HepG2 (cell line): ENCODE measurements around the gene HOXA5. TPM values are rescaled to one million over a fixed set of nuclear protein-coding genes. Genes with fewer than 3 reads are reported as not detected.

ENCODE experiments used
- ATAC-seq: fragments of 200-7000 bp; cut with Tn5 transposase; 3 replicates; pipeline ENCODE4 v1.9.1; 2020; ENCODE audit warnings: mild to moderate bottlenecking, moderate library complexity
- BruUV-seq: library from RNA; stranded (reverse); fragments of 400-500 nt; replicated peaks from 2 replicates; lab custom pipeline; 2021; lab: Mats Ljungman, UMichigan
- CTCF ChIA-PET: fragments of 300-600 bp; formaldehyde crosslinking; extraction: SDS; loops from one replicate; lab custom pipeline; 2021; ENCODE audit warnings: low total read pairs, inconsistent platforms, low intra/inter-chr PET ratio; lab: Yijun Ruan, JAX
- POLR2A ChIA-PET: fragments of 350-600 bp; sonication (Branson Sonifier 250); formaldehyde crosslinking; loops from one replicate; lab custom pipeline; 2020; ENCODE audit warnings: antibody characterized with exemption, inconsistent platforms; lab: Yijun Ruan, JAX
- DNase-seq: peaks from one replicate; pipeline ENCODE4 v3.0.0-alpha.2; 2015; ENCODE audit warnings: low spot score
- FAIRE-seq: peaks from 3 replicates; lab custom pipeline; 2011; peaks lifted over from hg19 to GRCh38; lab: Jason Lieb, UNC
- H2AFZ ChIP-seq: one replicate; pipeline ENCODE4 v1.6.1; 2011; ENCODE audit warnings: low read length, inconsistent platforms
- H3K27ac ChIP-seq: fragments of 300-600 bp; 3 replicates; pipeline ENCODE4 v1.8.0; 2011; ENCODE audit warnings: mixed run types, mild to moderate bottlenecking, mixed read lengths, low read length, inconsistent platforms; ENCODE audit not compliant: insufficient read depth; ENCODE audit errors: extremely low read length
- H3K27me3 ChIP-seq, 2 experiments: fragments of 200-600 bp in 1 of 2; 2 replicates in 1 of 2; 3 replicates in 1 of 2; pipeline versions ENCODE4 v1.6.0 to v1.8.0; 2011; ENCODE audit warnings: low read length in 2 of 2, mild to moderate bottlenecking in 2 of 2, moderate library complexity in 2 of 2, inconsistent platforms in 1 of 2; ENCODE audit not compliant: insufficient read depth in 2 of 2, control insufficient read depth in 1 of 2
- H3K36me3 ChIP-seq, 2 experiments: fragments of 200-600 bp in 1 of 2; replicated peaks in 1 of 2; 2 replicates in 1 of 2; 3 replicates in 1 of 2; pipeline versions ENCODE4 v1.5.1 to v1.8.0; 2011; ENCODE audit warnings: low read length in 2 of 2, inconsistent platforms in 1 of 2; ENCODE audit not compliant: insufficient read depth in 2 of 2, control insufficient read depth in 1 of 2
- H3K4me1 ChIP-seq: 2 replicates; pipeline ENCODE4 v1.5.1; 2012; ENCODE audit warnings: low read length, inconsistent platforms; ENCODE audit not compliant: insufficient read depth
- H3K4me2 ChIP-seq: 2 replicates; pipeline ENCODE4 v1.6.0; 2011; ENCODE audit warnings: low read depth, low read length, inconsistent platforms
- H3K4me3 ChIP-seq, 3 experiments: fragments of 200-600 bp in 1 of 3; sonication (generic), shearing (Covaris generic) in 1 of 3; replicated peaks in 1 of 3; 2 replicates each; pipeline ENCODE4 v1.5.1; 2011 to 2016; ENCODE audit warnings: low read length in 3 of 3, inconsistent platforms in 2 of 3, low read depth in 2 of 3, mild to moderate bottlenecking in 2 of 3, control low read depth in 1 of 3, mixed read lengths in 1 of 3; ENCODE audit not compliant: insufficient read depth in 1 of 3
- H3K79me2 ChIP-seq: one replicate; pipeline ENCODE4 v1.6.1; 2011; ENCODE audit warnings: low read length, inconsistent platforms; ENCODE audit not compliant: insufficient read depth
- H3K9ac ChIP-seq: 2 replicates; pipeline ENCODE4 v1.6.0; 2011; ENCODE audit warnings: mild to moderate bottlenecking, low read depth, low read length, inconsistent platforms; ENCODE audit not compliant: insufficient read depth
- H3K9me3 ChIP-seq: 2 replicates; pipeline ENCODE4 v1.5.1; 2012; ENCODE audit warnings: mild to moderate bottlenecking, low read length
- H4K20me1 ChIP-seq: 2 replicates; pipeline ENCODE4 v1.6.0; 2011; ENCODE audit warnings: inconsistent platforms, mild to moderate bottlenecking, low read length, moderate library complexity; ENCODE audit not compliant: insufficient read depth
- DNMT1 ChIP-seq: sonication (generic); formaldehyde crosslinking; IDR thresholded peaks from 2 replicates; pipeline ENCODE4 v1.5.1; 2020; ENCODE audit warnings: mild to moderate bottlenecking, missing genetic modification reagents
- FOXJ3 ChIP-seq: sonication (generic); formaldehyde crosslinking; IDR thresholded peaks from 2 replicates; pipeline ENCODE4 v1.4.0; 2020; ENCODE audit warnings: missing genetic modification reagents, mild to moderate bottlenecking, borderline replicate concordance
- NFE2L1 ChIP-seq: sonication (generic); formaldehyde crosslinking; IDR thresholded peaks from 2 replicates; pipeline ENCODE4 v1.4.0; 2020; ENCODE audit warnings: missing genetic modification reagents, mild to moderate bottlenecking, borderline replicate concordance
- NPAS2 ChIP-seq: sonication (generic); formaldehyde crosslinking; IDR thresholded peaks from 2 replicates; pipeline ENCODE4 v1.8.0; 2022; ENCODE audit warnings: mild to moderate bottlenecking, missing genetic modification reagents, borderline replicate concordance
- TBX2 ChIP-seq: sonication (generic); formaldehyde crosslinking; IDR thresholded peaks from 2 replicates; pipeline ENCODE4 v1.5.0; 2020; ENCODE audit warnings: missing genetic modification reagents, mild to moderate bottlenecking, borderline replicate concordance
- ZFP37 ChIP-seq: sonication (generic); formaldehyde crosslinking; IDR thresholded peaks from 2 replicates; pipeline ENCODE4 v1.4.0; 2020; ENCODE audit warnings: missing genetic modification reagents, borderline replicate concordance
- ZNF589 ChIP-seq: sonication (generic); formaldehyde crosslinking; conservative IDR thresholded peaks from 2 replicates; pipeline ENCODE4 v1.8.0; 2022; ENCODE audit warnings: mild to moderate bottlenecking, moderate library complexity, missing genetic modification reagents
- ZNF616 ChIP-seq: sonication (generic); formaldehyde crosslinking; IDR thresholded peaks from 2 replicates; pipeline ENCODE4 v1.5.0; 2020; ENCODE audit warnings: low read depth, mild to moderate bottlenecking, missing genetic modification reagents
- WGBS: methylation state at CpG from one replicate; pipeline ENCODE4 v1.1.6; 2017; ENCODE audit warnings: low lambda C conversion rate; 5-methylcytosine and 5-hydroxymethylcytosine counted together
- in situ Hi-C: cut with HindIII; loops from 2 replicates; pipeline ENCODE4 v1.10.0; 2017; ENCODE audit warnings: low pct_unique_long_range_greater_than_20kb; ENCODE audit not compliant: extremely low pct_ligation_motif_present
- intact Hi-C: fragments of 100-400 bp; cut with micrococcal nuclease; formaldehyde crosslinking; loops from one replicate; pipeline ENCODE4 v1.10.0; 2022; ENCODE audit not compliant: unreplicated experiment
- polyA plus RNA-seq, 8 experiments: library from polyadenylated mRNA; depleted of rRNA in 3 of 8; stranded (reverse) in 7 of 8; unstranded in 1 of 8; fragments of >200 nt; fragmentation: Illumina TruSeq in 4 of 8; extraction: Trizol in 4 of 8; gene quantifications; 2 replicates each; pipeline versions ENCODE4 v1.2.1 to v1.2.3, GENCODE V29; 2011 to 2016; ENCODE audit warnings: low read depth in 4 of 8, missing spikeins in 1 of 8, mixed read lengths in 1 of 8; ENCODE audit not compliant: insufficient read depth in 1 of 8
- total RNA-seq, 5 experiments: library from RNA; depleted of rRNA; stranded (reverse); fragments of >200 nt; fragmentation: Illumina TruSeq; extraction: Trizol; gene quantifications; 2 replicates each; pipeline ENCODE4 v1.2.3, GENCODE V29; 2016; ENCODE audit warnings: low read depth in 1 of 5
- TF ChIP-seq, protein P1 (sequence below): sonication (generic); formaldehyde crosslinking; IDR thresholded peaks from 2 replicates; pipeline ENCODE4 v1.5.1; 2020; ENCODE audit warnings: mild to moderate bottlenecking, missing genetic modification reagents, moderate library complexity
- TF ChIP-seq, protein P2 (sequence below): sonication (generic); formaldehyde crosslinking; IDR thresholded peaks from 2 replicates; pipeline ENCODE4 v1.4.0; 2020; ENCODE audit warnings: missing genetic modification reagents, borderline replicate concordance

The HOXA5 gene
- total and polyA plus RNA-seq, 2 of the 13 experiments (the other 11 are each of a cell fraction or from before 2014, with no cell fraction given) = 3.2 to 3.6 TPM

DNA sequence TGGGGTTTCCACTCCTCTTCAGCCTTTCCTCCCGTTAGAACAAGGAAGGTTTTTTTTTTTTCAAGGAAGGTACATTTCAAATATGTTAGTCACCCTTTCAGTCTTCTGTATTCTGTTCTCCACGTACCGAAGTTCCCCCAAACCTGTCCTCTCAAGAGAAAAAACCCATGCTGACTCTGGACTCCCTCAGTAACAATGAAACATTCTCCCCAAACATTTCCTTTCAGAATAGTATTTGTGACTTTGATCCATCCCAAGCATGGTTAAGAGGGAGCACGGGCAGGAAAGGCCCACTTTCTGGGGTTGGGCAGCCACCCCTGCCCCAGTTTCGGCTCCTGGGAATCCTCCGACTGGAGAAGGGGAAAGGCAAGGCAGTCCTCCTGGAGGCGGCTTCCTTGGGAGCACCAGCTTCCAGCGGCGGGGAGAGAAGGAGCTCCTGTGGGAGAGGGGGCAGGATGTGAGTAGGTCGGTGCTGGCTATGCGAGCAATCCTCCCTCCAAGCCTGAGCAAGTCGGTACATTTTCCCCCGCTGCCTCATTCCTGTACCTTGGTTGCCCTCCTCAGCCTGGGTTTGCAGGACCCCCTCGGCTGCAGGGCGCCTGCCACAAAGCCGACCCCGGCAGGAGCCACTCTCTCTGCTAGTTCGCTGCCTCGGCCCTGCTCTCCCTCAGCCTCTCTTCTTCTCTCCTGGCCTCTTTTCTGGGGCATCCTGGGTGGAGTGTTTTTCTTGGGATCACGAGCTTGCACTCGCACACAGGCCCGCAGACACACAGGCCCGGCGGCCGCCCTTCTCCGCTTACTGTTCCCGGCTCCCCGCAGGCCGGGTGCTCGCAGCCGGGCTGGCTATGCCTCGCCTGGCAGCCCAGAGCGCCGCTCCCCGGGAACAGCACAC is 45.5 kb downstream of the HOXA5 start (continued):
- TF ChIP-seq ZNF589 (no peak), NPAS2 (CRISPR knock-in tag) (no peak), DNMT1 (CRISPR knock-in tag) (no peak), ZFP37 (no peak)
- TF ChIP-seq, all 625 proteins: peak for 0

- DNase-seq (no peak), FAIRE-seq (no peak), ATAC-seq (peak; percentile 17)
- Histone ChIP-seq H3K36me3 (no peaks in the 10 kb centered on the region), H4K20me1 (no peaks in the 10 kb centered on the region), H3K27ac (no peak overlapping the region), H3K9ac (peak overlapping the region; percentile 53; the same call in 1 of the 2 replicates), H2AFZ (peak overlapping the region; percentile 21), H3K4me1 (peaks cover 12% of the 10 kb centered on the region), H3K9me3 (no peaks in the 10 kb centered on the region), H3K4me2 (peak overlapping the region; percentile 78), H3K27me3 (peaks cover 0 to 9% of the 10 kb centered on the region in 2 experiments; a peak in 2 of 5 replicates), H3K79me2 (no peaks in the 10 kb centered on the region), H3K4me3 (peak overlapping the region; percentile 62 to 75 (median 70); a peak in 5 of 6 replicates)
- ChIA-PET POLR2A (interaction anchor here (0.9 to 1.9 kb wide), 6 partner anchors 11 to 54 kb away, joined by 3 to 16 read pairs (median 4); partner anchors contain the start of gene HOXA5), CTCF (no interaction called here)
- 55% methylated on average over 14 of the region's 41 CpGs for whole genome bisulfite sequencing
- intact Hi-C loops (no loop called here), in situ Hi-C loops (no loop called here)
- no TSS peak for BruUV-seq
- TF ChIP-seq ZNF616 (CRISPR knock-in tag) (no peak), FOXJ3 (no peak), NFE2L1 (CRISPR knock-in tag) (no peak), TBX2 (no peak)
- TF ChIP-seq, protein P1, sequence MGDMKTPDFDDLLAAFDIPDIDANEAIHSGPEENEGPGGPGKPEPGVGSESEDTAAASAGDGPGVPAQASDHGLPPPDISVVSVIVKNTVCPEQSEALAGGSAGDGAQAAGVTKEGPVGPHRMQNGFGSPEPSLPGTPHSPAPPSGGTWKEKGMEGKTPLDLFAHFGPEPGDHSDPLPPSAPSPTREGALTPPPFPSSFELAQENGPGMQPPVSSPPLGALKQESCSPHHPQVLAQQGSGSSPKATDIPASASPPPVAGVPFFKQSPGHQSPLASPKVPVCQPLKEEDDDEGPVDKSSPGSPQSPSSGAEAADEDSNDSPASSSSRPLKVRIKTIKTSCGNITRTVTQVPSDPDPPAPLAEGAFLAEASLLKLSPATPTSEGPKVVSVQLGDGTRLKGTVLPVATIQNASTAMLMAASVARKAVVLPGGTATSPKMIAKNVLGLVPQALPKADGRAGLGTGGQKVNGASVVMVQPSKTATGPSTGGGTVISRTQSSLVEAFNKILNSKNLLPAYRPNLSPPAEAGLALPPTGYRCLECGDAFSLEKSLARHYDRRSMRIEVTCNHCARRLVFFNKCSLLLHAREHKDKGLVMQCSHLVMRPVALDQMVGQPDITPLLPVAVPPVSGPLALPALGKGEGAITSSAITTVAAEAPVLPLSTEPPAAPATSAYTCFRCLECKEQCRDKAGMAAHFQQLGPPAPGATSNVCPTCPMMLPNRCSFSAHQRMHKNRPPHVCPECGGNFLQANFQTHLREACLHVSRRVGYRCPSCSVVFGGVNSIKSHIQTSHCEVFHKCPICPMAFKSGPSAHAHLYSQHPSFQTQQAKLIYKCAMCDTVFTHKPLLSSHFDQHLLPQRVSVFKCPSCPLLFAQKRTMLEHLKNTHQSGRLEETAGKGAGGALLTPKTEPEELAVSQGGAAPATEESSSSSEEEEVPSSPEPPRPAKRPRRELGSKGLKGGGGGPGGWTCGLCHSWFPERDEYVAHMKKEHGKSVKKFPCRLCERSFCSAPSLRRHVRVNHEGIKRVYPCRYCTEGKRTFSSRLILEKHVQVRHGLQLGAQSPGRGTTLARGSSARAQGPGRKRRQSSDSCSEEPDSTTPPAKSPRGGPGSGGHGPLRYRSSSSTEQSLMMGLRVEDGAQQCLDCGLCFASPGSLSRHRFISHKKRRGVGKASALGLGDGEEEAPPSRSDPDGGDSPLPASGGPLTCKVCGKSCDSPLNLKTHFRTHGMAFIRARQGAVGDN = peak; percentile 34; the same call in 1 of the 2 replicates
- TF ChIP-seq, protein P2, sequence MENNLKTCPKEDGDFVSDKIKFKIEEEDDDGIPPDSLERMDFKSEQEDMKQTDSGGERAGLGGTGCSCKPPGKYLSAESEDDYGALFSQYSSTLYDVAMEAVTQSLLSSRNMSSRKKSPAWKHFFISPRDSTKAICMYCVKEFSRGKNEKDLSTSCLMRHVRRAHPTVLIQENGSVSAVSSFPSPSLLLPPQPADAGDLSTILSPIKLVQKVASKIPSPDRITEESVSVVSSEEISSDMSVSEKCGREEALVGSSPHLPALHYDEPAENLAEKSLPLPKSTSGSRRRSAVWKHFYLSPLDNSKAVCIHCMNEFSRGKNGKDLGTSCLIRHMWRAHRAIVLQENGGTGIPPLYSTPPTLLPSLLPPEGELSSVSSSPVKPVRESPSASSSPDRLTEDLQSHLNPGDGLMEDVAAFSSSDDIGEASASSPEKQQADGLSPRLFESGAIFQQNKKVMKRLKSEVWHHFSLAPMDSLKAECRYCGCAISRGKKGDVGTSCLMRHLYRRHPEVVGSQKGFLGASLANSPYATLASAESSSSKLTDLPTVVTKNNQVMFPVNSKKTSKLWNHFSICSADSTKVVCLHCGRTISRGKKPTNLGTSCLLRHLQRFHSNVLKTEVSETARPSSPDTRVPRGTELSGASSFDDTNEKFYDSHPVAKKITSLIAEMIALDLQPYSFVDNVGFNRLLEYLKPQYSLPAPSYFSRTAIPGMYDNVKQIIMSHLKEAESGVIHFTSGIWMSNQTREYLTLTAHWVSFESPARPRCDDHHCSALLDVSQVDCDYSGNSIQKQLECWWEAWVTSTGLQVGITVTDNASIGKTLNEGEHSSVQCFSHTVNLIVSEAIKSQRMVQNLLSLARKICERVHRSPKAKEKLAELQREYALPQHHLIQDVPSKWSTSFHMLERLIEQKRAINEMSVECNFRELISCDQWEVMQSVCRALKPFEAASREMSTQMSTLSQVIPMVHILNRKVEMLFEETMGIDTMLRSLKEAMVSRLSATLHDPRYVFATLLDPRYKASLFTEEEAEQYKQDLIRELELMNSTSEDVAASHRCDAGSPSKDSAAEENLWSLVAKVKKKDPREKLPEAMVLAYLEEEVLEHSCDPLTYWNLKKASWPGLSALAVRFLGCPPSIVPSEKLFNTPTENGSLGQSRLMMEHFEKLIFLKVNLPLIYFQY = no peak
Measured at GRCh38 chr7:27096768-27097514, 46.5 kb downstream of the HOXA5 start.
